Stimulated activated naive CD4-positive, alpha-beta T cell treated with Interleukin-2 at 50 U/mL for 16 hours (primary cell): ENCODE data around the gene G6PC3.
A peak's percentile ranks its signal among the peaks of the same experiment; 100 is the strongest.
"Not testable (repeated sequence)": the region's sequence is repeated elsewhere in the genome, so short reads cannot be mapped to it uniquely, and the experiment has no call there.

Experiments used
- DNase-seq: peaks from one replicate; lab custom pipeline; 2025; lab: John Stamatoyannopoulos, UW

Gene G6PC3

DNA sequence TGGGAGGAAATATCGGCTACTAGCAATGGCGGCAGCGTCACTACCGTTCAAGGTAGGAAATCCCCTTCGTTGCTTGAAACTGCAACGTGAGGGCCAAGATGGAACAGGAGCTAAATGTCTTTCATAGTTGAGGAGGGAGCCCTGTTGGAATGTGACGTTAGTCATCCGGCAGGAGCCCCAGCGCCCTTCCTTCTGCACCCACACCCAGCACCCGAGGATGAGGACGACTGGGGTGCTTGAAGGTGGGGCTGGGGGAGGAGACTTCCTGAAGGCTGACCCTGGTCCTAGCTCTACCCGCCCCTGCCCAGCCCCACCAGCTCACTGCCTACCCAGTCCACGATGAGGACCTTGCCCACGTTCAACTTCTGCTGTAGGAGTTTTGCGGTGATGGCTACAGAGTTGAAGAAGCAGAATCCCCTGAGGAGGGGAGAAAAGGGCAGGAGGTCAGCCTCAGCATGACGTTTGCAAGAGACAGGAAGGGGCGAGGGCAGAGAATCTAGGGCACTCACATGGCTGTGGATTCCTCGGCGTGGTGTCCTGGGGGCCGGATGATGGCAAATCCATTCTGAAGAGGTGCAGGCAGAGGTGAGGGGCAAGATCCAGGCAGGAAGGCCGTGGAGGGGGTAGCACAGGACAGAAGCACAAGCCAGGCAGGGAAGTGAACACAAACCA lies 11.9 kb downstream of the G6PC3 start:
- no peak for DNase-seq

DNA sequence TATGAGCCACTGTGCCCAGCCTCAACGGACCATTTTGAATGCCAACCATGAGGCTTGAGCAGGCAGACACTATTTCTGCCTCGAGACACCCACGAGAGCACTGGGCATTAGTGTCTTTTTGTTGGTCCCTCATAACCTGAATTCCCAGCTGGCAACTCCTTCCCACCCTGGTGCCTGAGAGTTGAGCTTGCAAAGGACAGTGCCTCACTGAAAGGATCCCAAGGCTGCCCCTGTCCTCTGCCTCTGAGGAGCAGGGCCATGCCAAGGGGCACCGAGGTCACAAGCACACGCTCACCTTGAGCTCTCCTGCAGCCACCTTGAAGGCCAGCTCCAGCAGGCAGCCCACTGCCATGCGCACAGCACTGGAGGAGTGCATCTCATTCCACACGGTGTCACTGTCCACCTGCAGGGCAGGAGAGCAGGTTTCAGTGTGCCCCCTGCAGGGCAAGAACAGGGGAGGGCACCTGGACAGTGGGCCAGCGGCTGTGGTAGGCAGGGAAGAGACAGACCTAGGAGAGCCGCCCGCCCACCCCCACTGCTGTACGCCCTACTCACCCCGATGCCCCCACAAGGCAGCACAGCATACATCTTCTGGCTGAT lies 12.8 kb downstream of the G6PC3 start:
- DNase-seq: no peak

GRCh38 chr17:44084131-44084538 lies 13.6 kb downstream of the G6PC3 start:
- peak; percentile 15 for DNase-seq

DNA sequence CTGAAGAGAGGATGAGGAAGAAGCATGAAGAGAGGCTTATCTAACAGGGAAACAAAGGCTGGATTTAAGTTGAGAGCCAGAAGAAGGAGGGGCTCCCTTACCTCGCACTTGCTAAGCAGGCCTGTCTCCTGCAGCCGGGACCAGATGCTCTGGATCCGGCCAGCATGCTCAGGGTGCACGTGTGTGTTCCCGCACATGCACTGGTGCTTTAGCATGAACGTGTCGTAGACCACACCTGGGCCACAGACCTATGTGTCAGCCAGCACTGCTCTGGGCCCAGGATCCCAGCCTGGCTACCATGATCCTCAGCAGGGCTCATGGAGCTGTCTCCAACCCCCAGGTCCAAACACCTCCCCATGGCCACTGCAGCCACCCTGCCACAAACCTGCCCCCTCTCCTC lies 14.4 kb downstream of the G6PC3 start:
- DNase-seq: no peak

- DNase-seq: no peak
These were observed 15.4 kb downstream of the G6PC3 start for GRCh38 chr17:44085908-44086307.

- DNase-seq: peak; percentile 79
These were observed 16.1 kb downstream of the G6PC3 start for GRCh38 chr17:44086364-44087311.

GRCh38 chr17:44087319-44087718 lies 16.8 kb downstream of the G6PC3 start:
- DNase-seq: no peak

- no peak for DNase-seq
These were observed 17.7 kb downstream of the G6PC3 start for GRCh38 chr17:44088254-44088653.

DNA sequence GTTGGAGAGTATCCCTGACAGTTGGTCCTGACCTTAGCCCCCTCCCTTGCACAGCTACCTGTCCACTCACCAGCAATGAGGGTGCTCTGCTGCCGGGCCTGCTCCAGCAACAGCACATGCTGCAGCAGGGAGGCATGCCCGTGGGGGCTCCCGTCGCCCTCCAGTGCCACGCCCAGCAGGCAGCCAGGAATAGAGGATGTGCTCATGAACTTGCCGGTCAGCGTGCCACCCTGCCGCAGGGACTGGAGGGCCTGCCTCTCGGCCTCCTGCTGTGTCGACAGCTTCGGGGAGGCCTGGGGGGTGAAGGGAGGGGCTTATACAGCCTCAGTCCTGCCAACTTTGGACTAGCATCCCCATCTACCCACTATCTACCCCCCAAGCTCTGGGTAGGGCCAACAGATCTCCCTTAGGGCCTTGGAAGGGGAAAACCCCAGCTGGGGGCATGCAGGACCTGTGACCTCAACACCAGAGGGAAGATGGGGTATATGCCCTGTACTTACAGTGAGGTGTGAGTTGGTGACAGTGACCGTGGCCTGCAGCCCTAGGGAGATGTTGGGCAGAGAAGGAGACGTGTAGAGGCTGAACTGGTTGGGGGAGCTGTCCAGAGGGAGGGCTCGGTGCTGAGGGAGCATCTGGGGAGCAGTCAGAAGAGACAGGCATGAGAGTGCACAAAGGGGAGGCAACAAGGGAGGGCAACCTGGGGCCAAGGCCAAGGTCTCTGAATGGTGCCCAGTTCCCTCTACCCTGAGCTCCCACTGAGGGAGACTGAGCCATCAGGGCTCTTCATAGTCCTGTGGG lies 20.9 kb downstream of the G6PC3 start:
- DNase-seq: no peak

DNA sequence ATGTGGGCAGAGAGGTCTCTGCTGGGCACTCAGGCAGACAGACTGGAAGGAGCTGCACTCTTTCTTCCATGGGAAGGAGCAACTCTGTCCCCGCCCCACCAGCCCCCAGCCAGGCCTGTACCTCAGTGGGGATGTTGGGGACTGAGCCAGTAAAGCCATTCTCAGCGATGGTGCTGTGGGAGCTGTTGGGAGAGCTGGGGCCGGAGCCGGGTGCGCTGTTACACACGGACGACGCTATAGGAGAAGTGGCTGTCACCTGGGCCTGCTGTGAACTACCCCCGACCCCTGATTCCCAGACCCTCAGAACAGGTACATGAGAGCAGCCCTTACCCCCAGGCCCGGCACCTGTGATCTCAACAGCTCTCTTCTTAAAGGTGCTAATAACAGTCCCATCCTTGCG lies 21.5 kb downstream of the G6PC3 start:
- DNase-seq: no peak

GRCh38 chr17:44093231-44093900 lies 22.8 kb downstream of the G6PC3 start:
- no peak for DNase-seq

GRCh38 chr17:44094701-44095387 lies 24.3 kb downstream of the G6PC3 start:
- no peak for DNase-seq

GRCh38 chr17:44095388-44095646 lies 24.8 kb downstream of the G6PC3 start:
- DNase-seq: no peak

DNA sequence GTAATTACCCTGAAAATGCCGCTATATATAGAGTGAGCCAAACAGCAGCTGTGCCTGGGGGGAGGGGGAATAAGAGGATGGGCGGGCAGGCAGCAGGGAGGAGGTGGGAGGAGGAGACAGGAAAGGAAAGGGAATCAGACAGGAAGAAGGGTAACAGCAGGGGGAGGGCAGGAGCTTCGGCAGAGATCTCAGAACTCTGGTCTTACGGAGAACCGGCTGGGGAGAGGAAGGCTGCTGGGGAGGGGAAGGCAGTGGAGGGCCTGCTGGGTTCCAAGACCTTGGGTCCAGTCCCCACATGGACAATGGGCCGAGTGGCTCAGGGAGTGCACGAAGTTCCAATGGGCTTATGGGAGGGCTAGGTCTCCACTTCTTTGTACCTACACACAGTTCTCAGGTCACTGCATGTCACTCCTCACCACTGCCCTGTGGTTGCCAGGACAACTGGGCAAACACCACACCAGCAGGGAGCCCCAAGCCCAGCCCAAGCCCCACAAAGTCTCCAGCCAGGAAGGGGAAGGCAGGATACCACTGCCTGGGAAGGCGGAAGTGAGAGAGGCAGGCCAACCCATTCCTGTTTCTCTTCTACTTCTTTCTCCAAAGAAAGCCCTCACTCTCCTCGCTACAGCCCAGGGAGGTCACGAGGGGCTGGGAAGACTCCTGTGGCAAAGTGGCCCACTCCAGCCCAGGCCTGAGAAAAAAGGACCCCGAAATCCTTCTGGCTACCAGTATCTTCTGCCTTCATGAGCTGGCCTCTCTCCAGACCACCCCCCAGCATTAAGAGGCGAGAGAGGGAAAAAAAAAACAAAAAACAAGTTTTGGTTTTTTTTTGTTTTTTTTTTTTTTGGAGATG lies 25.3 kb downstream of the G6PC3 start:
- no peak for DNase-seq

DNA sequence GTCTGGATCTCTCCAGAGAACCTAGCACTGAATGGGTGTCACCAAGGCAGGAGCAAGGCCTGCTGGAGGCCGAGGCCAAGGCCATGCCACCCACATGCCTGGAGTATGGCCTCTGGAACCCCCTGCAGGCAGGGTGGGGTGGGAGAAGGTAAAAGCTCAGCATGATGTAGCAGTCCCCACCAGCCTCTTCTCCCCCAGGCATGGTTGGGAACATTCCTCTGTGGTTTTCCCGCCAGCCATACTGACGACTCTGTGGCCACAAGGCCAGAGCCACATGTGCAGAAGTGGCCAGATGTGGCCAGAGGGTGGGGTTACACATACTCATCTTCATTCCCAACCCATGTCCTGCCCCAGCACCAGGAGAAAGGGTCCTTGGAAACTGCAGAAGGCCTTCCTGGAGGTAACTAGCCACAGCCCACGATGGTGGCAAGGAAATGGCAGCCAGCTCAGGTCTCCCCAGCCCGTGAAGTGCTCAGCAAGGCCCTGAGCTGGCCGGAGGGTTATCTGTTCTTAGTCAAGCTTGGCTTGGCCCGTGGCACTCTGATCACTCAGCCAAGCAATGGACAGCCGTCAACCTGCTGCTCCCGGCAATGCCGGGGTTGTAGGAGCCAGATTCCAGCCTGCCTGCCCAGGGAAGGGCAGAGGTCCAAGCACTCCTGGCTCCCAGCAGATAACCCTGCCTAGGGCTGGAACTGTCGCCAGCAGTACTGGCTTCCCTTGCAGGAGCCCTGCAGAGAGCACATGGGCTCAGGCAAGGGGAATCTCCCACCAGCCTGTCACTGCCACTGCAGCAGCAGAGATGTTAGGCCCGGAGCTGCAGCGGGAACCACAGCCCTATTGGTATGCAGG lies 26.8 kb downstream of the G6PC3 start:
- DNase-seq: no peak

DNA sequence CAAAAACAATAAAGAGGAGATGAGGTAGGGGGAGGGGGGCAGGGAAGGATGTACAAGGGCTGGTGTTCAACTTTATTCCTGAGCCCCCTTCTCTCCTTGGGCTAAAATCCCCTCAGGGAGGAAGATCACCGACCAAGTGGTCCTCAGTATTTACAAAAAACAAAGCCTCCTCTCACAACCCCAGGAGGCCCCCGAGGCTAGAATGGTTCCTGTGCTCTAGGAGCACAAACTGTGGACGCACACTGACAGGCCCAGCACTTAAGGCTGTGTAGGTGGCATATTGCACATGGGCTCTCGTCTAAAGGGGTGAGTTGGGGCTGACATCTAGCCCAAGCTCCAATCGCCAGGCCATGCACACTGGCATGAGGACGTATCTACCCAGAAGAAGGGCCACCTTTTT lies 31.3 kb downstream of the G6PC3 start:
- DNase-seq: not testable (repeated sequence)

DNA sequence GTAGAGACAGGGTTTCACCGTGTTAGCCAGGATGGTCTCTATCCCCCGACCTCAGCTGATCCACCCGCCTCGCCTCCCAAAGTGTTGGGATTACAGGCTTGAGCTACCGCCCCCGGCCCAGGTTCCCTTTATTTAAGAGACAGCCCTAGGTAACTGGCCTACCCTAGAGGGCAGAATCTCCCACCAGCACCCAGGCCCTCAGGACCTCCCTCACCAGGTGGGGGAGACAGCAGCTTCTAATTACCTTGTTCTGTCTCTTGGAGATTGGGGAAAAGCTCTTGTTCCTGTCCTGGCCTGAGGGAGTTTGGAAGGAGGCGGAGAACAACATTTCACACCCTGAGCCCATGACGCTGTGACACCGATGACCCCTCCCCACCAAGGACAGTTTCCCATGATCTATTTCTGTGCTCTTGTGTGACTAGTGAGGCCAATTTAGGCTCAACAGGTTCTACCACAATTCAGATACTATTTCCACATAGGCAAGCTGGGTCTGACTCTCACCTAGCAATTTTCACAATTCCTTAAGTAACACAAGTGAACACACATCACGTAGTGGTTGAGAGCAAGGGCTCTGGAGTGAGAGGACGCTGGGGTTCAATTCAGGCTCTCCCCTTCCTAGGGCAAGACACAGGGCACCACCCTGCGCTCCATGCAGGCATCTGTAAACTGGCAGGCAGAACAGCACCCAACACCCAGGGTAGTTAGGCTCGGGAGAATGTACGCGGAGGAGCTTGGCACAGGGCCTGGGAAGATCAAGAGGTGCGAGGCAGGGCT lies 32.5 kb downstream of the G6PC3 start:
- DNase-seq: no peak

DNA sequence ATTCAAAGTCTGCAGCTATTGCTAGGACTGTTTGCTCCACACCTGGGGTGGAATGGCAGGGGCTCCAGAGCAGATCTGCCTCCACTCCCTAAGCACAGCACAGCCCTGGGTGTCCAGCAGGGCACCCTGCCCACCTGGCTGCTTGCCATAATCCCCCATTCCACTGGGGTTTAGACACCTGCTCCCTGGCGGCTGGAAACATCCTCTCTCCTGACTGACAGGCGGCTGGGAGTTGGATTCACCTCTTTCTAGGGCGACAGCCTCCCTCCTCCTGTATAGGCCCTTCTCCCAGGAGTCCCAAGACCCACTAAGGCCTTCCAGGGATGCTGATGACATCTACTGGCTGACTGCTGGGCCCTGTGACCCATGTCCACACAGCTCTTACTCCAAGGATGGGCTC lies 34.9 kb downstream of the G6PC3 start:
- DNase-seq: no peak

- no peak for DNase-seq
These were observed 35.4 kb downstream of the G6PC3 start for GRCh38 chr17:44105941-44106340.
